Measurements from ENCODE around the gene NELL2.
"Not testable (repeated sequence)": the region's sequence is repeated elsewhere in the genome, so short reads cannot be mapped to it uniquely, and the experiment has no call there.

NELL2 gene

DNA sequence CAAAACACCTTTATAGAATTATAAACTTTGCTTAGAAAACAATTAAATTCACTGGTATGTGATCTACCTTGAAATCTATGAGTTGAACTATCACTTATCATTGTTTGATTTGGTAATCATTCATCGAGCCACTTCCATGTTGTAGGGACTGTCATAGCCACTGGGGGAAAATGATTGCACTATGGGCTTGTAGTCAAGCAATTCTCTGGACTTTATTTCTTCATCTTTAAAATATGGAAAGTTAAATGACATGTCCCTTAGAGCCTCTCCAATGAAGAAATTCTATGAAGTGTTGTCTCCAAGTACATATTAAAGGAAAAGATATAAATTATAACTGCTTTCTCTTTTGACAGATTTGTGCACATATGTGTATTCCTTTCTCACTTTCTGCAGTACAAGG, 97.3 kb downstream of the NELL2 start:
- no peak for DNase-seq (ENCODE audit: low read depth)

DNA sequence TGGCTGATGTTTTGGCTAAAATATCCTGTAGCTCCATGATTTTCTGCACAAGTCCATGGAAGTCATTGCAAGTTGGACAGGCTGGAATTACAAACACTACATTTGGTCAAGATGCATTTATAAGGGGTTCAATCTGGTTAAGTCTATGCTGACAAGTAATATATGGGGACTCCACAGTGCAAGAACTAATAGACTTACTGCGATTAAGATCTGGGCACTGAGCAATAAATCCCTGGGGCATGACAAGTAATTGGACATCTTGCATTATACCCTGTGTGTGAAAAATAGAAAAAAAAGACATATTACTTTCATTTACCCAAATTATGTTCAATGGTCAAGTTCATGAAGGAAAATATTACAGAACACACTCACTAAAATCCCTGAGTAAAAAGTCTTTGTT, 99.1 kb downstream of the NELL2 start:
- DNase-seq (ENCODE audit: low read depth) = no peak

DNA sequence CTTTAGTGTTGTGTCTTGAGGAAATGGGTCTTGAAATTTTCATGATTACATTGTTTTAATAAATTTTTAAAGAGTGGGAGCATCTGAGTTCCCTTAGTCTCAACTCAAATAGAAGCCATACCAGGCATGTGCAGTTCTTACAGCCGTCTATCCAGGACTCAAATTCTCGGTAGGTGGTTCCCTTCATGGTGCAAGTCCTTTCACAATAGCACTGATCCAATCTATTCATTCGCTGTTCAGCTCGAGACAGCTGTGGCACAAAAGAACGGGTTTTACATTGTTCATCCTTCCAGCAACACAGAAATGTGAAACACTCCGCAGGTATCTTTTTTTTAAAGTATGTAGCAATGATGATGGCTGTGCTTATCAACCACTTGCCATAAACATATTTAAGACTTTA, 100.2 kb downstream of the NELL2 start:
- DNase-seq (ENCODE audit: low read depth) = no peak

DNA sequence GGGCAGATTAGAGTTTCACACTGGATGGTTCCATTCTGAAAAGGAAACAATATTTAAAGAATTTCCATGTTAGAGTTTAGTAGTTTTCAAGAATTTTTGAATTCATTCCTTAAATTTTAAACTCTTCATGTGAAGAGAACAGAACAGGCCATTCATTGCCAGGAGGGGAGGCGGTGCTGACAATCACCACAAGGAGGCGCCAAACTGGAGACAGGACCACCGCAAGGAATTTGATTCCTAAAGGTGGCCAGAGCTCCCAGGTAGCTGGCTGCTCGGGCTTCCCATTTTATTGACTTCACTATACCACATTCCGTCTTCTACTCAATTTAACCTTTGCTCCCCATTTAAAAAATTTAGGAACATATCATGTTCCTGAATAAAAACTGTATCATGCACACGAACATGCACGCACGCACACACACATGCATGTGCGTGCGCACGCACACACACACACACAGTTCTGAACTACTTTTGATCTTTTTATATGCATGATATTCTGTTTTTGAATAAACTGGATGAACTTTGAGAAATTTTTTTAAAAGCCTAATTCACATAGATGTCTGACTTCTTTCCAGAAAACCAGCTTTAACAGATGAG, 101.2 kb downstream of the NELL2 start:
- DNase-seq (ENCODE audit: low read depth) = peak; percentile 7

DNA sequence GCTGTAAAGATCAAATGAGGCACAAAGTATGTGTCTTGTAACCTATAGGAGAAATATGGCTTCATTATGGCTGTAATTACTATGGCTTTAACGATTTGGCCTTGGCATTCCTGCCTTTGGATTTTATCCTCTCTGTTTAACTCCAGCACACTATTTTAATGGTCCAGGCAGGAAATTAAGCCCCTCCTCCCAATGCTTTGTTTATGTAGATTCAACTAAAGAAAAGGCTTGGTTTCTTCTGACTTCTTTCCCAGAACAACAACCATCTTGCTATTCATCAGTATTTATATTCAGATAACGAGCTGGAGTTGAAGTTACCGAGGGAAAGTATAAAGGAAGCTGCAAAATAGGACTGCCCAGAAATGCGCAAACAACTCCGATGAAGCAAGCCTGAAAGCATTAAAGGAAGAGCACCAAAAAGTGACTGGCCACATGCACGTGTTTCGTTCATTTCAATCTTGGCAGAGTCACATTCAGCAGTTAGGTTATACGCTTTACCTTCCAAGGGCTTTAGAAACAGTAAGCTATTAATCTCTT, 104.6 kb downstream of the NELL2 start:
- no peak for DNase-seq (ENCODE audit: low read depth)

DNA sequence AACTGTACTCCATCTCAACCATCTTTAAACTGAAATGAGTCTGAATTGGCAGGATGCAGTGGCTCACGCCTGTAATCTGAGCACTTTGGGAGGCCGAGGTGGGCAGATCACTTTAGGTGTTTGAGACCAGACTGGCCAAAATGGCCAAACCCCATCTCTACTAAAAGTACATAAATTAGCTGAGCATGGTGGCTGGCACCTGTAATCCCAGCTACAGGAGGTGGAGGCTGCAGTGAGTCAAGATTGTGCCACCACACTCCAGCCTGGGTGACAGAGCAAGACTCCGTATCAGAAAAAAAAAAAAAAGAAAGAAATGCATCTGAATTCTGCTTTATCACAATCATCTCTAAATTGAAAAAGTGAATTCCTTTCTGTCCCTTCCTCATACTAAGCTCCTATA, 110.3 kb downstream of the NELL2 start:
- DNase-seq (ENCODE audit: low read depth) = no peak

DNA sequence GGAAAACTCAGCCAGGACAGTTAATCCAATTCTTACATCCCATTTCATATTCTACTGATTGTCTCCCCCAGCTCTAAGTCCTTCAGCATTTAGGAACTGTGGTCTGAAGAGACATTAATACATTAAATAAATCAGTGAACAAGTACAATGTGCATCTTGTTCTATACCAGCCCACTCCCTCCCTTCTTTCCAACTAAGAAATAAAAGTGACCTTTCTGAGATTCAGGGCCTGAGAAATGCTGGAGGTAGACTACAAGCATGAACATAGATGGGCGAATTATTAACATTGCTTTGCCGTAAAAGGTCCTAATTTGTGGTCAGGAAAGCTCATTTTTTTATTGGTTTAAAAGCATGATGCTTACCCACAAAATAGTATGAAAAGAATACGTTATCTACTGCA, 113.1 kb downstream of the NELL2 start:
- DNase-seq (ENCODE audit: low read depth) = no peak

DNA sequence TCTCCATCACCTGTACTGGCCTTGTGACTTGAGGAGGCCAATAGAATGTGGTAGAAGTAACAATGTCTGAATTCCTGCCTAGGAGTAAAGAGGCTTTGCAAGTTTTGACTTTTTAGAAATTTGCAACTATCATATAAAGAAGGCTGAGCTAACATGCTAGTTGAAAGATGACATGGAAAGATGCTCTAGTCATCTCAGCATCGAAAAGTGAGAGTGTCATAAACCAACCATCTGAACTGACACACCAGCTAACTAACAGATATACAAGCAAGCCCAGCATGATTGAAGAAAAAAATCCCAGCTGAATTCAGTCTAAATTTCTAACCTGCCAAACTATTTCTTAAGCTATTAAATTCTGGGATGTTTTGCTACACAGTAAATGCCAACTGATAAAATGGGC, 116.8 kb downstream of the NELL2 start:
- no peak for DNase-seq (ENCODE audit: low read depth)

DNA sequence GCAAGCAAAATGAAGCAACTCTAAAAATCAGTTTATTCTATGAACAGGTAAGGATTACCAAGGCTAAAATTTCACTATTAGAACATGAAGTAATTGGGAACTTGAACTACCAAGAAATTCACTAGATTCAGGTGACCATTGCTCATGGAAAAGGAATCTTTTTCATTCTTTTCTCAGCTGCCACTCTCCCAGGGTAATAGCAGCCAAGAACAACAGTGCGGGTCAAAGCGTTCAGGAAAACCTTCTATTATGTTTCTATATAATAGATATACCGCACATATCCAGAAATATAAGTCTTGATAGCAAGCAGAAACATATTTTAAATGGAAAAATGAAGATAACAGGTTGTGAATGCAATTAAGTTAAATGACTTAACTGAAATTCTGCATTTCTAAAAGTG, 125.6 kb downstream of the NELL2 start:
- no peak for DNase-seq (ENCODE audit: low read depth)

DNA sequence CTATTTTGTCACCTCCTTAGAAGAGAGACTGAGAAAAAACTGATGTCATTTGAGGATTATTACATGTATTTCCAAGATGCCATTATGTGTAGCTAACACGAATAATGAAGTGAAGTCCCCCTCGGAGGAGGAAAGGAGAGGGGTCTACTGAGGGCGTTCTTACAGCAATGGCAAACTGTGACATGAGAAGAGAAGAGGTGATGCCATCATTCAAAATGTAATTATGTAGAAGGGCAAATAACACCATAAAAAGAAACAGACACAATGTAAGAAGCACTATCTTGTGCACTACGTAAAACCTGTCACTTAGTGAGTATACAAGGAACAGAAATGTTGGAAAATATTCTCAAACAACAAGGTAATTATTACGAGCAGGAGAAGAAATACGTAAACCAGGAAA, 126.5 kb downstream of the NELL2 start:
- no peak for DNase-seq (ENCODE audit: low read depth)

DNA sequence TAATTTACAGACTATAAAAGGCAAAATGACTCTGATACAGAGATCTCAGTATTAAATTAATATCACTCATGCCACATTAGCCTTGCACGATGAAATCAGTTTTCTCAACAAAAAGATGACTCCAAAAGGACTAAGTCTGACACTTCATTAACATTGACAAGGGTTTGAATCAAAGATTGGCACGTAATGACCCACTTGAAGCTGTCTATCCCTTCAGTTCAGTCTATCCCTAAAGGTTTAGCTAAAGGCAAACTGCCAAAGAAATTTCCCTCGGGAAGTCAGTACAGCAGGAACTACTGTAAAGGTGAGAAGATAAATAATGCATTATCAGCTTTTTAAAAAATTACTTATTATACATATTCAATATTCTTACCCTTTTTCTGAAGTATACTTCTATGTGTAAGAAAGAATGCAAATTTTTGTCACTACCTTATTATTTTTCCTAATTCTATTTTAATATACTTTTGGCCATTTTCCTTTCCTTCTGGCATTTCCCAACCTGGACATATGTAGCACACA, 127.1 kb downstream of the NELL2 start:
- no peak for DNase-seq (ENCODE audit: low read depth)

DNA sequence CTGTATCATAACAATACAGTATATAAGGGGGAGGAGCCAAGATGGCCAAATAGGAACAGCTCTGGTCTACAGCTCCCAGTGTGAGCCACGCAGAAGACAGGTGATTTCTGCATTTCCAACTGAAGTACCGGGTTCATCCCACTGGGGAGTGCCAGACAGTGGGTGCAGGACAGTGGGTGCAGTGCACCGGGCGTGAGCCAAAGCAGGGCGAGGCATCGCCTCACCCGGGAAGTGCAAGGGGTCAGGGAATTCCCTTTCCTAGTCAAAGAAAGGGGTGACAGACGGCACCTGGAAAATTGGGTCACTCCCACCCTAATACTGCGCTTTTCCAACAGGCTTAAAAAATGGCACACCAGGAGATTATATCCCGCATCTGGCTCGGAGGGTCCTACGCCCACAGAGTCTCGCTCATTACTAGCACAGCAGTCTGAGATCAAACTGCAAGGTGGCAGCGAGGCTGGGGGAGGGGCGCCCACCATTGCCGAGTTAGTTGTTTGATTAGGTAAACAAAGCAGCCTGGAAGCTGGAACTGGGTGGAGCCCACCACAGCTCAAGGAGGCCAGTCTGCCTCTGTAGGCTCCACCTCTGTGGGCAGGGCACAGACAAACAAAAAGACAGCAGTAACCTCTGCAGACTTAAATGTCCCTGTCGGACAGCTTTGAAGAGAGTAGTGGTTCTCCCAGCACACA, 134.7 kb downstream of the NELL2 start:
- DNase-seq (ENCODE audit: low read depth) = not testable (repeated sequence)

DNA sequence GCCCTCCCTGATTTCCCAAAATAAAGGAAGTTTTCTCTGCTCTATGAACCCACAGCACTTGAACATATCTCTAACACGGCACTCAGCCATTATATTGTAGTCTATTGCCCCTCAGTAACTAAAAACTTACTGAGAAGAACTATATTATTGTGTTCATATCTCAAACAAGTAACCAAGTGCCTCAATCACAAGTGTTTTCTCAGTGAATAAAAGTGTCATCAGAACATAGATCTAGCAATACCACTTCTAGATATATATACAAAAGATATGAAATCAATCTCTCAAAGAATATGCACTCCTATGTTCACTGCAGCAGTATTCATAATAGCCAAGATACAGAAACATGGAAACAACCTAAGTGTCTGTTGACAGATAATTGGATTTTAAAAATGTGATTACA, 138.1 kb downstream of the NELL2 start:
- no peak for DNase-seq (ENCODE audit: low read depth)

DNA sequence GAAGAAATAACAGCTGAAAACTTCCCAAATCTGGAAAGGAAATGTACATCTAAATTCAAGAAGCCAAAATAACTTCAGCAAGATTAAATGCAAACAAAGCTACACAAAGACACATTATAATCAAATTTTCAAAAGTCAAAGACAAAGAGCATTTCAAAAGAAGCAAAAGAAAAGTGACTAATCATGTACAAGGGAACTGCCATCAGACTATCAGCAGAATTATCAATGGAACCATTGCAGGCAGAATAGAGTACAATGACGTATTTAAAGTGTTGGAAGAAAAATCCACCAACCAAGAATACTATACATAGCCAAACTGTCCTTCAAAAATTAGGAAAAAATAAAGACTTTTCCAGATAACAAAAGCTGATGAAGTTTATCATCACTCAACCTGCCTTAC, 147.5 kb downstream of the NELL2 start:
- DNase-seq (ENCODE audit: low read depth) = no peak

DNA sequence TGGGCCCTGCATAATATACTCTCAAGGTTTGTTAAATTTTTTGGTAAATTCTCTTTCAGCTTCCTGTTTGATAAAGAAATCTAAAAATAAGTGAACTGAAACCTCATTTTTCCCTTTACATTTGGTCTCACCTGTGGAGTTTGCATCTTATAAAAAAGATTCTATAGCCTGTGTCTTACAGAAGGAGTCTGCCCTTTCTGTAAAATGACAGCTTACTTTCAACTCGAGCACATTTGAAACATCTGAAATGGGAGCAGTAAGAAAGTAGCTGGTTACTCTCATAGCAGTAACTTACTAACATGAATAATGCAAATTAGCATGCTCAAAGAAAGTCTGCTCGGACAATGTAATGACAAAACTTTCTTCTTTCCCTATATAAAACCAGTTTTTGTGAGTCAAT, 155.8 kb downstream of the NELL2 start:
- DNase-seq (ENCODE audit: low read depth) = no peak

DNA sequence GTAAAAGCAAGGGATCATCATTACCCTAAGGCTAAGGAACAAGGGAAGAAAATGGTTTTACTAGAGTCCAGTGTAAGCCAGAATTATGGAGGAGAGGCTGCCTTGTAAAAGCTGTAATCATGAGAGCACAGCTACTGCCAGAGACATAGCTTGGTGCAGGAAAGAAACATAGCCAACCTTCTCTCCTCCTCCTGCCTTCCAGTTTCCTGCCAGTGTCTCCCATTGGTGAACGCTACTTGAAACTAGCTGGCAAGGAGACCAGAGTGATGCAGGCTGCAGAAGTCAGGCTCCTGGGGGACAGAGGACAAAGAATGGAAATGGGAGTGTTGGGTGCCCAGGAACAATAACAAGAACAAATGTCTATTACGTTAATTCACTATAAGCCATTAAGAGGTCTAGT, 158.5 kb downstream of the NELL2 start:
- DNase-seq (ENCODE audit: low read depth) = no peak

DNA sequence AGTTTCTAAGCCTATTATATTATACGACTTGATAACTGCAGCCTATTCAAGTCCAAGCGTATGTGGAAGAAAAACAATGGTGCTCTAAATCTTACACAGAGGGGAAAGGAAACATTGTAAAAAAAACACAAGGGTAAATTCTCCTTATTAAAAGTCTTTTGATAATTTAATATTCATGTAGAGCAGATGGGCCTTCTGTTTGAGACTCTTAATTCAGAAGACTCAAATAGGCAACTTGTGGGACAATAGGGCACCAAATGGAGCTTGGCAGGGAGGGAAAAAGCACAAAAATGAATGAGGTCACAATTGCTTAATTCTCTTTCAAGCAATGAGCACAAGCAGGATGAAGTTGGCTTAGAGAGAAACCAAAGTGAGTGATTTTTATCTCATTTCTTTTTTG, 159.4 kb downstream of the NELL2 start:
- DNase-seq (ENCODE audit: low read depth) = no peak

DNA sequence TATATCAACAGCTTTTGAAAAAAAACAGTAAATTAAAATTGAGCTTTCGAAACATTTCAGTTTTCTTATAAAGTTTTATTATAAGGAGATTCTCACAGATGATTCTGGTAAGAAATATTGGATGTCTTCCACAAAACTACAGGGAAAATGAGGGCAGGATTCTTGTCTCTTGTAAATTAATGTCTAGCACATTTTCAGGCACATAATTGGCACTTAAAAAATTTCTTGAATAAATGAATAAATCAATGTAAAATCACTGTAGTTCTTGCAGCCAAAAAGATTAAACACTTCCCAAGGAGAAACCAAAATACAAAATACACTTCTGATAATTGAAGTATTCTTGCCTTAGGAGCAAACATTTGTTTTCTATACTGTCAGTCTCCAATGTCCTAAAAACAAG, 164.4 kb downstream of the NELL2 start:
- DNase-seq (ENCODE audit: low read depth) = no peak

DNA sequence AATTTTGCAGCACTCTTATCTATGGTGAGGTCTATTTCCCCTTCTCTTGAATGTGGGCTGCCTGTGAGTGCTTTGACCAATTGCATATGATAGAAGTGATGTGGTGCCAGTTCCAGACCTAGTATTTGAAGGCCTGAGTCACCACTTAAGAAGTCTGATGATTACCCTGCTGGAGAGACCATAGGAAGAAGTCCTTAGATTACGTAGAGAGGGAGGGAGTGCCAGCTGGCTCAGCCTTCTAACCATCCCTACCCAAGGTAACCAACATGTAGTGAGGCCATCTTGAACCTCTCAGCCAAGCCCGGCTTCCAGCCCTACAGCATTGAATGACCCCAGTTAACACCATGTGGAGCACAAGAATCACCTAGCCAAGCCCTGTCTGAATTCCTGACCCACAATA, 166.9 kb downstream of the NELL2 start:
- DNase-seq (ENCODE audit: low read depth) = no peak

DNA sequence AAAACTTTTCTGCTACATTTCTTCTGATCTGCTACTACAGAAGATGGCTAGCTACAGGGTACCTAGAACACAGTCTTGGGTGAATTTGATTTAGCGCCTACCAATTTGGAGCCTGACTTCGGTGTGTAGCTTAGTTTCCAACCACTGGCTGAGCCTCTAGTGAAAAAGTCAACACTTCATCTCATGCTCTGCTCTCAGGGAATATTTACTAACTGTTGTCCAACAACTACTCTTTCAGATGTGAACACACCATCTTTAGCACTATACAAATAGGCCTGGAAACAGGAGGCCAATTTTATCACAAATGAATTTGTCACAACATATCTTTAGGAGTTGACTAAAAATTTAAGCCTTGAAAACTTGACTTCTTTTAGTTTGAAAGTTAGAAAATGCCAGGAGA, 167.9 kb downstream of the NELL2 start:
- DNase-seq (ENCODE audit: low read depth) = no peak

DNA sequence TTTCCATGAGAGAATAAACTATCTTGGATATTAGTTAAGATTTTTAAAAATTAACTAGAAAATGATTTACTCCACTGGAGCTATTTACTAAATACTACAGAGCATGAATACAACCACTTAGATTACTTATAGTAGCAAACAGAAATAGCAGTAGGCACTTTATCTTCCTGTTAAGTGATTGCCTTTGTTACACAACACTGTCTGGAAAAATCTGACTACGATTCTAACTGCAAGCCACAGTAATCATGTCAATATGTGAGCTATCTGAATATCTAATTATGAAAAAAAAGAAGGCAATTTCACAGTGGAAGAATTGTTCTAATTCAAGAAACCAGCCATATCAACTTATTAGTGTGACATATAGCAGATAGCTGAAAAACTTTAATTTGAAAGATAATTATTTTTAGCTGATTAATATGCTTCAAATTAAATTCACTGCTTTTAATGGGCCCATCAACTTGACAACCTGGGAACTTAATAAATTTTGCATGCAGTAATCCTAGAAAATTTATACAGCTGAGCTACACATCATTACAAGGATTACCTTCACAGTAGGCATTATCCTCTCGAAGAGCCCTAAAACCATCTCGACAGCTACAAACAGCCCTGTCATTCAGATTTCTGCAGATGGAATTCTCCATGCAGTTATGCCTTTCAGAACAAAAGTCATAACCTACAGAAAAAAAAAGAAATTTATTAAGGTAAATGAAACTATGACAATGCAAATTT, 172.8 kb downstream of the NELL2 start:
- no peak for DNase-seq (ENCODE audit: low read depth)

DNA sequence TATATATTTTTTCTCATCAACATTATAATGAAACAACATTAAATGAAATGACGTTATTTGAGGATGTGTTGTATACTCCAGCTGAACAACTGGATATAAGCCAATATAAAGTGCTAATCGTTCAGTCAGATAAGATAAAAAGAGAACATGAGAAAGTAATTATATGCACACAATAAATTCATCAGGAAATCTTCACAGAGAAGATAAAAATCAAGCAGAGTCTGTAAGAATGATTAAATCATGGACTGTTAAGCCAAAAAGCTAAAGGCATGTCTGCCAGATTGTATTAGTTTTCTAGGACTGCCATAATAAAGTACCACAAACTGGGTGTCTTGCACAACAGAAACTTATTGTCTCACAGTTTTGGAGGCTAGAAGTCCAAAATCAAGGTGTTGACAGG, 178.6 kb downstream of the NELL2 start:
- DNase-seq (ENCODE audit: low read depth) = no peak

DNA sequence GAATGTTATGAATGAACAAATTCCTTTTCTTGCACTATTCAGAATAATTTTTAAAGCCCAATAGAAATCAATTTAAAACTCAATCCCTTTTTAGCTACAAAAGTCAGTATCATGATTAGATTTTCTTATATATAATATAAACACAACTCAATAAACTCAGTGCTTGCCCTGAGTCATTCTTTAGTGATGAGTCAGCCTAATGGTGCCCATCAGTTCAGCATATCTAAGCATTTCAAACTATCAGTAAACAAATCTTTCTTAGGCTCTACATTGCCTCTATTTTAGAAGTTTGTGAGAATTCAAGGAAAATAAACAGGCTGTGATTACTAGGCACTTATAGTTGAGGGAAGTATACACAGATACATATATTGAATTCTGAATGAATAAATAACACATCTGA, 179.6 kb downstream of the NELL2 start:
- DNase-seq (ENCODE audit: low read depth) = no peak
